HCT116 (cell line): Measurements from ENCODE around the gene ACLY. TPM values are rescaled to one million over a fixed set of nuclear protein-coding genes. Genes with fewer than 3 reads are reported as not detected.

Source experiments
- ATAC-seq: fragments of 200-7000 bp; cut with Tn5 transposase; 2 replicates; pipeline ENCODE4 v1.9.1; 2020; ENCODE audit warnings: mild to moderate bottlenecking, moderate library complexity
- BruUV-seq: library from RNA; stranded (reverse); fragments of 400-500 nt; replicated peaks from 2 replicates; lab custom pipeline; 2021; lab: Mats Ljungman, UMichigan
- CTCF ChIA-PET: fragments of 300-600 bp; sonication (Branson Sonifier 250); formaldehyde crosslinking; loops from one replicate; lab custom pipeline; 2021; ENCODE audit warnings: antibody characterized with exemption; lab: Charles Lee
- POLR2A ChIA-PET: fragments of 300-600, 350-600 bp; sonication (Branson Sonifier 250); formaldehyde crosslinking; loops from one replicate; lab custom pipeline; 2021; ENCODE audit warnings: antibody characterized with exemption; lab: Charles Lee
- RAD21 ChIA-PET, 2 experiments: fragments of 300-600 bp; sonication (Branson Sonifier 250); formaldehyde crosslinking; loops; one replicate each; lab custom pipeline; 2023; ENCODE audit warnings: low total read pairs in 2 of 2; ENCODE audit not compliant: uncharacterized antibody in 2 of 2, unreplicated experiment in 2 of 2, low non-redundant PET in 1 of 2; lab: Charles Lee
- DNase-seq: peaks from one replicate; pipeline ENCODE4 v3.0.0-alpha.2; 2010; ENCODE audit warnings: low read depth, low spot score
- H2AFZ ChIP-seq: fragments of 200-600 bp; shearing (Covaris generic), sonication (generic); 2 replicates; pipeline ENCODE4 v1.6.1; 2017; ENCODE audit warnings: low read depth, mixed run types, mixed read lengths, antibody characterized with exemption, low read length; ENCODE audit not compliant: poor library complexity, severe bottlenecking
- H3K27ac ChIP-seq: 2 replicates; pipeline ENCODE4 v1.5.1; 2012; ENCODE audit warnings: low read depth, low read length
- H3K27me3 ChIP-seq: fragments of 200-600 bp; sonication (generic); 2 replicates; pipeline ENCODE4 v1.6.1; 2016; ENCODE audit warnings: mixed run types, low read length, mixed read lengths; ENCODE audit not compliant: insufficient read depth
- H3K36me3 ChIP-seq, 2 experiments: fragments of 200-500 bp in 1 of 2; fragments of 200-600 bp in 1 of 2; sonication (Bioruptor generic) in 1 of 2; sonication (generic) in 1 of 2; 2 replicates each; pipeline versions ENCODE4 v1.5.1 to v1.6.1; 2014 to 2016; ENCODE audit warnings: low read length in 2 of 2, inconsistent platforms in 1 of 2, mixed read lengths in 1 of 2, mixed run types in 1 of 2; ENCODE audit not compliant: insufficient read depth in 2 of 2, control insufficient read depth in 1 of 2
- H3K4me1 ChIP-seq, 2 experiments: fragments of 200-600 bp in 1 of 2; sonication (generic) in 1 of 2; 2 replicates each; pipeline versions ENCODE4 v1.5.1 to v1.6.1; 2012 to 2017; ENCODE audit warnings: low read length in 2 of 2, inconsistent platforms in 1 of 2, mild to moderate bottlenecking in 1 of 2, mixed read lengths in 1 of 2, mixed run types in 1 of 2, moderate library complexity in 1 of 2; ENCODE audit not compliant: insufficient read depth in 2 of 2, control insufficient read depth in 1 of 2
- H3K4me2 ChIP-seq: fragments of 200-600 bp; sonication (generic); 2 replicates; pipeline ENCODE4 v1.6.1; 2017; ENCODE audit warnings: mixed run types, low read length, mixed read lengths
- H3K4me3 ChIP-seq, 2 experiments: fragments of 200-600 bp in 1 of 2; sonication (generic) in 1 of 2; replicated peaks in 1 of 2; 2 replicates each; pipeline ENCODE4 v1.5.1; 2011 to 2016; ENCODE audit warnings: low read length in 2 of 2, control low read depth in 1 of 2, low read depth in 1 of 2, mild to moderate bottlenecking in 1 of 2, mixed read lengths in 1 of 2, mixed run types in 1 of 2
- H3K79me2 ChIP-seq: fragments of 200-600 bp; sonication (generic); 2 replicates; pipeline ENCODE4 v1.6.1; 2017; ENCODE audit warnings: mild to moderate bottlenecking, mixed run types, low read length, moderate library complexity, mixed read lengths; ENCODE audit not compliant: insufficient read depth
- H3K9ac ChIP-seq: fragments of 200-600 bp; sonication (generic); 2 replicates; pipeline ENCODE4 v1.6.1; 2016; ENCODE audit warnings: low read length, mixed read lengths
- H3K9me2 ChIP-seq: fragments of 200-600 bp; sonication (generic), shearing (Covaris generic); 2 replicates; pipeline ENCODE4 v1.6.1; 2017; ENCODE audit warnings: mixed run types, mild to moderate bottlenecking, moderate library complexity; ENCODE audit not compliant: insufficient read depth
- H3K9me3 ChIP-seq, 2 experiments: fragments of 200-500 bp in 1 of 2; fragments of 200-600 bp in 1 of 2; sonication (Bioruptor generic) in 1 of 2; sonication (generic) in 1 of 2; 2 replicates each; pipeline ENCODE4 v1.6.1; 2014 to 2017; ENCODE audit warnings: low read length in 2 of 2, mixed read lengths in 2 of 2, inconsistent platforms in 1 of 2, low read depth in 1 of 2, mild to moderate bottlenecking in 1 of 2, mixed run types in 1 of 2, moderate library complexity in 1 of 2; ENCODE audit not compliant: control insufficient read depth in 1 of 2, insufficient read depth in 1 of 2
- H4K20me1 ChIP-seq: fragments of 200-600 bp; sonication (generic), shearing (Covaris generic); 2 replicates; pipeline ENCODE4 v1.6.1; 2017; ENCODE audit warnings: mixed run types, mild to moderate bottlenecking, moderate library complexity; ENCODE audit not compliant: insufficient read depth
- CEBPB ChIP-seq: IDR thresholded peaks from 2 replicates; pipeline ENCODE4 v1.6.1; 2012; ENCODE audit warnings: low read depth
- JUND ChIP-seq: IDR thresholded peaks from 2 replicates; pipeline ENCODE4 v1.6.1; 2012
- RAD21 ChIP-seq: IDR thresholded peaks from 2 replicates; pipeline ENCODE4 v1.6.1; 2012; ENCODE audit warnings: low read depth, mild to moderate bottlenecking
- SRF ChIP-seq: IDR thresholded peaks from 2 replicates; pipeline ENCODE4 v1.6.1; 2012; ENCODE audit warnings: low read depth
- YY1 ChIP-seq: IDR thresholded peaks from 2 replicates; pipeline ENCODE4 v1.6.1; 2011; ENCODE audit warnings: low read length, low read depth, moderate library complexity, mild to moderate bottlenecking; ENCODE audit not compliant: insufficient replicate concordance; ENCODE audit errors: extremely low read depth
- ZFX ChIP-seq: fragments of 450-650 bp; IDR thresholded peaks from 2 replicates; pipeline ENCODE4 v1.6.1; 2017
- intact Hi-C: fragments of 100-400 bp; cut with micrococcal nuclease; formaldehyde crosslinking; loops from 2 replicates; pipeline ENCODE4 v1.10.0; 2022
- total RNA-seq: library from RNA; stranded (reverse); gene quantifications from one replicate; pipeline ENCODE4 v1.2.1, GENCODE V29; 2021; ENCODE audit not compliant: unreplicated experiment
- TF ChIP-seq, protein P1 (sequence below): IDR thresholded peaks from 2 replicates; pipeline ENCODE4 v1.6.1; 2012; ENCODE audit warnings: low read depth

Gene ACLY
- total RNA-seq, 1 experiment from 2014 or later: 222 TPM

GRCh38 chr17:41939693-41940090 lies 20.9 kb upstream of the ACLY start:
- no peaks in the 10 kb centered on the region for H3K9me2 ChIP-seq
- H4K20me1 ChIP-seq: no peaks in the 10 kb centered on the region
- no peak overlapping the region for H2AFZ ChIP-seq
- ChIA-PET RAD21 (no interaction called here), POLR2A (no interaction called here), CTCF (no interaction called here)
- no peak overlapping the region for H3K4me2 ChIP-seq
- H3K79me2 ChIP-seq: no peaks in the 10 kb centered on the region
- no peaks in the 10 kb centered on the region for H3K36me3 ChIP-seq
- TF ChIP-seq JUND: no peak
- TF ChIP-seq RAD21: no peak
- TF ChIP-seq, protein P1, sequence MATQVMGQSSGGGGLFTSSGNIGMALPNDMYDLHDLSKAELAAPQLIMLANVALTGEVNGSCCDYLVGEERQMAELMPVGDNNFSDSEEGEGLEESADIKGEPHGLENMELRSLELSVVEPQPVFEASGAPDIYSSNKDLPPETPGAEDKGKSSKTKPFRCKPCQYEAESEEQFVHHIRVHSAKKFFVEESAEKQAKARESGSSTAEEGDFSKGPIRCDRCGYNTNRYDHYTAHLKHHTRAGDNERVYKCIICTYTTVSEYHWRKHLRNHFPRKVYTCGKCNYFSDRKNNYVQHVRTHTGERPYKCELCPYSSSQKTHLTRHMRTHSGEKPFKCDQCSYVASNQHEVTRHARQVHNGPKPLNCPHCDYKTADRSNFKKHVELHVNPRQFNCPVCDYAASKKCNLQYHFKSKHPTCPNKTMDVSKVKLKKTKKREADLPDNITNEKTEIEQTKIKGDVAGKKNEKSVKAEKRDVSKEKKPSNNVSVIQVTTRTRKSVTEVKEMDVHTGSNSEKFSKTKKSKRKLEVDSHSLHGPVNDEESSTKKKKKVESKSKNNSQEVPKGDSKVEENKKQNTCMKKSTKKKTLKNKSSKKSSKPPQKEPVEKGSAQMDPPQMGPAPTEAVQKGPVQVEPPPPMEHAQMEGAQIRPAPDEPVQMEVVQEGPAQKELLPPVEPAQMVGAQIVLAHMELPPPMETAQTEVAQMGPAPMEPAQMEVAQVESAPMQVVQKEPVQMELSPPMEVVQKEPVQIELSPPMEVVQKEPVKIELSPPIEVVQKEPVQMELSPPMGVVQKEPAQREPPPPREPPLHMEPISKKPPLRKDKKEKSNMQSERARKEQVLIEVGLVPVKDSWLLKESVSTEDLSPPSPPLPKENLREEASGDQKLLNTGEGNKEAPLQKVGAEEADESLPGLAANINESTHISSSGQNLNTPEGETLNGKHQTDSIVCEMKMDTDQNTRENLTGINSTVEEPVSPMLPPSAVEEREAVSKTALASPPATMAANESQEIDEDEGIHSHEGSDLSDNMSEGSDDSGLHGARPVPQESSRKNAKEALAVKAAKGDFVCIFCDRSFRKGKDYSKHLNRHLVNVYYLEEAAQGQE: no peak
- TF ChIP-seq YY1: no peak
- no peak for TF ChIP-seq ZFX
- TF ChIP-seq SRF: no peak
- no peak for TF ChIP-seq CEBPB
- H3K27ac ChIP-seq: no peak overlapping the region
- DNase-seq (no peak), ATAC-seq (no peak)
- H3K9me3 ChIP-seq: no peaks in the 10 kb centered on the region
- peaks cover 5 to 18% of the 10 kb centered on the region in 2 experiments; a peak in 3 of 4 replicates for H3K4me1 ChIP-seq
- no peaks in the 10 kb centered on the region for H3K27me3 ChIP-seq
- no peak overlapping the region for H3K4me3 ChIP-seq
- intact Hi-C loops: no loop called here
- no TSS peak for BruUV-seq
- no peak overlapping the region for H3K9ac ChIP-seq
